ENCODE measurements around the gene RAB31.

Gene RAB31

DNA sequence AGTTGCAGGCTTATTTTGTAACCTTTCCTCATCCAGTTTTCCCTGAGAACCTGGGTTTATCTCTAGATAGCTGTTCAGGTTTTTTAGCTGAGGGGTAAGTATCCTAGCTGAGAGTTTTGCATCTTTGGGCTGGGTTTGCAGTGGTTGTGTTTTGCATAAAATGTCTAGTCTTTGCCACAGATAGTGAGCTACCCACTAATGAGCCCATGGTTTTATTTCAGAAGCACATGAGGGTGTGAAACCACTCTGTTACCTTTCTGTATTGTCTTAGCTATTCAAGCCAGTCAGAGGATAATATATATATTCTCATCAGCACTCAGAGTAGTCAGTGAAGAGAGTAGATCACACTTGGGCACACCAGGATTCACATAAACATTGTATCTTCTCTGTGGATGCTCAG is 153.1 kb downstream of the RAB31 start:
- CTCF ChIA-PET = interaction anchor here (0.8 kb wide), 1 partner anchor 9 kb away, joined by 10 read pairs; no protein-coding TSS in a partner anchor
- no peaks in the 10 kb centered on the region for H3K9me3 ChIP-seq (ENCODE audit: control insufficient read depth, insufficient read depth, low read depth, low read length)
- no peaks in the 10 kb centered on the region for H3K4me1 ChIP-seq (ENCODE audit: control insufficient read depth, insufficient read depth, low read length)
- no peak overlapping the region for H3K4me3 ChIP-seq (ENCODE audit: low read depth, low read length)
- TF ChIP-seq, protein P1, sequence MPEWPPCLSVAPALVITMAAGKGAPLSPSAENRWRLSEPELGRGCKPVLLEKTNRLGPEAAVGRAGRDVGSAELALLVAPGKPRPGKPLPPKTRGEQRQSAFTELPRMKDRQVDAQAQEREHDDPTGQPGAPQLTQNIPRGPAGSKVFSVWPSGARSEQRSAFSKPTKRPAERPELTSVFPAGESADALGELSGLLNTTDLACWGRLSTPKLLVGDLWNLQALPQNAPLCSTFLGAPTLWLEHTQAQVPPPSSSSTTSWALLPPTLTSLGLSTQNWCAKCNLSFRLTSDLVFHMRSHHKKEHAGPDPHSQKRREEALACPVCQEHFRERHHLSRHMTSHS (tag by site-specific recombination; IDR thresholded peaks at IDR 0.05) = no peak
- TF ChIP-seq HOXC10 (CRISPR knock-in tag; IDR thresholded peaks at IDR 0.05) (no peak), ZNF133 (tag by site-specific recombination; IDR thresholded peaks at IDR 0.05) (no peak), ZNF239 (tag by site-specific recombination; IDR thresholded peaks at IDR 0.05) (no peak), ZFP41 (tag by site-specific recombination; IDR thresholded peaks at IDR 0.05; ENCODE audit: borderline replicate concordance) (no peak), ZNF10 (tag by site-specific recombination; IDR thresholded peaks at IDR 0.05) (no peak), GLI4 (tag by site-specific recombination; IDR thresholded peaks at IDR 0.05) (no peak), FEZF1 (tag by site-specific recombination; IDR thresholded peaks at IDR 0.05) (no peak), ZNF555 (tag by site-specific recombination; conservative IDR thresholded peaks at IDR 0.05) (no peak), ZNF658 (tag by site-specific recombination; IDR thresholded peaks at IDR 0.05) (no peak), ZNF510 (tag by site-specific recombination; IDR thresholded peaks at IDR 0.05; ENCODE audit: insufficient replicate concordance) (no peak), MYNN (tag by site-specific recombination; IDR thresholded peaks at IDR 0.05; ENCODE audit: borderline replicate concordance) (no peak), ZNF223 (tag by site-specific recombination; IDR thresholded peaks at IDR 0.05) (no peak), ZNF654 (tag by site-specific recombination; IDR thresholded peaks at IDR 0.05; ENCODE audit: low read depth) (no peak)
- TF ChIP-seq, protein P2, sequence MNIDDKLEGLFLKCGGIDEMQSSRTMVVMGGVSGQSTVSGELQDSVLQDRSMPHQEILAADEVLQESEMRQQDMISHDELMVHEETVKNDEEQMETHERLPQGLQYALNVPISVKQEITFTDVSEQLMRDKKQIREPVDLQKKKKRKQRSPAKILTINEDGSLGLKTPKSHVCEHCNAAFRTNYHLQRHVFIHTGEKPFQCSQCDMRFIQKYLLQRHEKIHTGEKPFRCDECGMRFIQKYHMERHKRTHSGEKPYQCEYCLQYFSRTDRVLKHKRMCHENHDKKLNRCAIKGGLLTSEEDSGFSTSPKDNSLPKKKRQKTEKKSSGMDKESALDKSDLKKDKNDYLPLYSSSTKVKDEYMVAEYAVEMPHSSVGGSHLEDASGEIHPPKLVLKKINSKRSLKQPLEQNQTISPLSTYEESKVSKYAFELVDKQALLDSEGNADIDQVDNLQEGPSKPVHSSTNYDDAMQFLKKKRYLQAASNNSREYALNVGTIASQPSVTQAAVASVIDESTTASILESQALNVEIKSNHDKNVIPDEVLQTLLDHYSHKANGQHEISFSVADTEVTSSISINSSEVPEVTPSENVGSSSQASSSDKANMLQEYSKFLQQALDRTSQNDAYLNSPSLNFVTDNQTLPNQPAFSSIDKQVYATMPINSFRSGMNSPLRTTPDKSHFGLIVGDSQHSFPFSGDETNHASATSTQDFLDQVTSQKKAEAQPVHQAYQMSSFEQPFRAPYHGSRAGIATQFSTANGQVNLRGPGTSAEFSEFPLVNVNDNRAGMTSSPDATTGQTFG (tag by site-specific recombination; IDR thresholded peaks at IDR 0.05; ENCODE audit: borderline replicate concordance) = no peak
- TF ChIP-seq, protein P3, sequence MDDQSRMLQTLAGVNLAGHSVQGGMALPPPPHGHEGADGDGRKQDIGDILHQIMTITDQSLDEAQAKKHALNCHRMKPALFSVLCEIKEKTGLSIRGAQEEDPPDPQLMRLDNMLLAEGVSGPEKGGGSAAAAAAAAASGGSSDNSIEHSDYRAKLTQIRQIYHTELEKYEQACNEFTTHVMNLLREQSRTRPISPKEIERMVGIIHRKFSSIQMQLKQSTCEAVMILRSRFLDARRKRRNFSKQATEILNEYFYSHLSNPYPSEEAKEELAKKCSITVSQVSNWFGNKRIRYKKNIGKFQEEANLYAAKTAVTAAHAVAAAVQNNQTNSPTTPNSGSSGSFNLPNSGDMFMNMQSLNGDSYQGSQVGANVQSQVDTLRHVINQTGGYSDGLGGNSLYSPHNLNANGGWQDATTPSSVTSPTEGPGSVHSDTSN (CRISPR knock-in tag; IDR thresholded peaks at IDR 0.05) = no peak
- TF ChIP-seq, protein P4, sequence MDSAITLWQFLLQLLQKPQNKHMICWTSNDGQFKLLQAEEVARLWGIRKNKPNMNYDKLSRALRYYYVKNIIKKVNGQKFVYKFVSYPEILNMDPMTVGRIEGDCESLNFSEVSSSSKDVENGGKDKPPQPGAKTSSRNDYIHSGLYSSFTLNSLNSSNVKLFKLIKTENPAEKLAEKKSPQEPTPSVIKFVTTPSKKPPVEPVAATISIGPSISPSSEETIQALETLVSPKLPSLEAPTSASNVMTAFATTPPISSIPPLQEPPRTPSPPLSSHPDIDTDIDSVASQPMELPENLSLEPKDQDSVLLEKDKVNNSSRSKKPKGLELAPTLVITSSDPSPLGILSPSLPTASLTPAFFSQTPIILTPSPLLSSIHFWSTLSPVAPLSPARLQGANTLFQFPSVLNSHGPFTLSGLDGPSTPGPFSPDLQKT (IDR thresholded peaks at IDR 0.05; ENCODE audit: borderline replicate concordance, low read depth, low read length) = no peak
- H3K36me3 ChIP-seq (ENCODE audit: control insufficient read depth in 2 of 2, insufficient read depth in 1 of 2, low read length in 2 of 2) = peaks cover 0 to 28% of the 10 kb centered on the region in 2 experiments; a peak in 1 of 3 replicates
- POLR2A ChIA-PET = interaction anchor here (0.7 kb wide), 1 partner anchor 345 kb away, joined by 6 read pairs; no protein-coding TSS in a partner anchor
- no peak overlapping the region for H3K27ac ChIP-seq (ENCODE audit: extremely low read depth, low read depth, low read length)

DNA sequence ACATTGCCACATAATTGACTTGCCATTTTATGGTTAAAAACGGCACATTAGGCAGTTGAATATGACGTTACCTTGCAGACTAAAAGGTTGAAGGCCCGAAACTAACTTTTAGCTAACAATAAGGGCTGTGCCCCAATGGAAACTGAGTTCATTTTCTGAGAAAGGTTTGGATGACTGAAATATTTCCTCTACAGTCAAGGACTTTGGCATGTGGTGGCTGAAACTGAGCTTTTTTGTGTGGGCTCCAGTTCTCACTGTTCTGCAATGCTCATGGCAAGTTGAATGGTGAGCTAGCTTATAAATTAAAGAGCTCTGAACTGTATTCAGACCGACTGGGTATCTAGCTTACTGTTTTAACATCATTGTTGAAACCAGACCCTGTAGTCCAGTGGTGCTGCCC is 153.8 kb downstream of the RAB31 start:
- TF ChIP-seq MZF1 (tag by site-specific recombination; IDR thresholded peaks at IDR 0.05; ENCODE audit: borderline replicate concordance) (no peak), ZNF140 (tag by site-specific recombination; IDR thresholded peaks at IDR 0.05) (no peak), GLI2 (tag by site-specific recombination; IDR thresholded peaks at IDR 0.05; ENCODE audit: borderline replicate concordance, low read depth) (no peak), ZNF521 (tag by site-specific recombination; IDR thresholded peaks at IDR 0.05) (no peak), ZNF121 (tag by site-specific recombination; IDR thresholded peaks at IDR 0.05) (no peak), ZNF112 (tag by site-specific recombination; IDR thresholded peaks at IDR 0.05) (no peak), ZNF626 (tag by site-specific recombination; IDR thresholded peaks at IDR 0.05) (no peak)
- TF ChIP-seq, protein P5, sequence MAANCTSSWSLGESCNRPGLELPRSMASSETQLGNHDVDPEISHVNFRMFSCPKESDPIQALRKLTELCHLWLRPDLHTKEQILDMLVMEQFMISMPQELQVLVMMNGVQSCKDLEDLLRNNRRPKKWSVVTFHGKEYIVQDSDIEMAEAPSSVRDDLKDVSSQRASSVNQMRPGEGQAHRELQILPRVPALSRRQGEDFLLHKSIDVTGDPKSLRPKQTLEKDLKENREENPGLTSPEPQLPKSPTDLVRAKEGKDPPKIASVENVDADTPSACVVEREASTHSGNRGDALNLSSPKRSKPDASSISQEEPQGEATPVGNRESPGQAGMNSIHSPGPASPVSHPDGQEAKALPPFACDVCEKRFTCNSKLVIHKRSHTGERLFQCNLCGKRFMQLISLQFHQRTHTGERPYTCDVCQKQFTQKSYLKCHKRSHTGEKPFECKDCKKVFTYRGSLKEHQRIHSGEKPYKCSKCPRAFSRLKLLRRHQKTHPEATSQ (tag by site-specific recombination; IDR thresholded peaks at IDR 0.05) = no peak
- Histone ChIP-seq H3K4me3 (ENCODE audit: low read depth, low read length) (no peak overlapping the region), H3K27ac (ENCODE audit: extremely low read depth, low read depth, low read length) (no peak overlapping the region), H3K36me3 (ENCODE audit: control insufficient read depth in 2 of 2, insufficient read depth in 1 of 2, low read length in 2 of 2) (peaks cover 0 to 28% of the 10 kb centered on the region in 2 experiments; a peak in 1 of 3 replicates), H3K4me1 (ENCODE audit: control insufficient read depth, insufficient read depth, low read length) (no peaks in the 10 kb centered on the region), H3K9me3 (ENCODE audit: control insufficient read depth, insufficient read depth, low read depth, low read length) (no peaks in the 10 kb centered on the region)
- CTCF ChIA-PET = interaction anchor here (0.6 kb wide), 1 partner anchor 872 kb away, joined by 3 read pairs; no protein-coding TSS in a partner anchor
- POLR2A ChIA-PET = interaction anchor here (0.6 kb wide), 1 partner anchor 1835 kb away, joined by 3 read pairs; no protein-coding TSS in a partner anchor
